Measurements from ENCODE around the gene FANK1.
"Not testable (repeated sequence)": the region's sequence is repeated elsewhere in the genome, so short reads cannot be mapped to it uniquely, and the experiment has no call there.

FANK1 gene

DNA sequence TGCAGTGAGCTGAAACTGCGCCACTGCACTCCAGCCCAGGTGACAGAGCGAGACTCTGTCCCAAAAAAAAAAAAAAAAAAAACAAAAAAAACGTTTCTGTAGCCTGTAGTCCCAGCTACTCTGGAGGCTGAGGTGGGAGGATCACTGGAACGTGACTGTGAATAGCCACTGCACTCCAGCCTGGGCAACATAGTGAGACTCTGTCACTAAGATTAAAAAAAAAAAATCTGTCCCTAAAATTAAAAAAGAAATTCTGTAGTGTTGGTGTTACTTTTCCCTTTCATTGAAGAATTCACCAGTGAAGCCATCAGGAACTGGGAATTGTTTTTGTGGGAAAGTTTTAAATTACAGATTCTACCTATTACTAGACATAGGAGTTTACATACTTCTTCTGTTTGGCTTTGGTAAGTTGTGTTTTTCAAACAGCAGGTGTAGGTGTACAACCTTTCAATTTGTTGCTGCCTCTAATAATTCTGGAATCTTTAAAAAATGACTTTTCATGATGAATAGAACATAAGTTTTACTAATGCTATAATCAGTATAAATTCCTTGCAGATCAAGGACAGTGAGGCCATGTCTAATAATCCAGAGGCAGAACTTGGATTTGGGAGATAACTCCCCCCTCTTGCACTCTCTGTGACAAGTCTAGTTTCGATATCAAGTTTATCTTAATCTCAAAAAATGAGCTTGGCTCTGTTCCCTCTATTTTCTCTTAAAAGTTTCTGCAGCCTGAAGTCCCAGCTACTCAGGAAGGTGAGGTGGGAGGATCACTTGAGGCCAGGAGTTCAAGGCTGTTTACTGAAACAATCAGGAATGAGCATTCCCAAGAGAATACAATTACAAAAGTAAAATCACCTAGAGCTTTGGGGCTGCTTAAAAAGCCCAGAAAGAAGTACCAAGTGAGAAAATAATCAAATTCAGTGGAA lies 9.0 kb downstream of the FANK1 start:
- not testable (repeated sequence) for H3K4me3 Mint-ChIP-seq; H3K9me3 Mint-ChIP-seq; DNase-seq; ATAC-seq; H3K36me3 Mint-ChIP-seq (ENCODE audit: low read depth); H3K27ac Mint-ChIP-seq; H3K4me1 Mint-ChIP-seq; H3K27me3 Mint-ChIP-seq

DNA sequence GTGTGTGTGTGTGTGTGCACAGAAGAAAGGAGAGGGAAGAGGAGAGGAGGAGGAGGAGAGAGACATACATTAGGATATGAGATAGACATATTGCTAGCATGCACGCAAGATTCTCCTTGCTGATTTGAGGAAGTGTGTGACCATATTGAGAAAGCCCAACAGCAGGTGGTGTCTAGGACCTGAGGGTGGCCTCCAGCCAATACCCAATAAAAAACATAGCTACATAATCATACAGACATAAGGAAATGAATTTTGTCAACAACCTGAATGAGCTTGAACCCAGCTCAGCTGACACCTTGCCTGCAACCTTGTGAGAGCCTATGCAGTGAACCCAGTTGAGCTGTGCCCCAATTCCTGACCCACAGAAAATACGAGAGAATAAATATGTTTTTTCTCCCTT lies 11.2 kb downstream of the FANK1 start:
- H3K9me3 Mint-ChIP-seq; H3K27me3 Mint-ChIP-seq; DNase-seq; H3K4me3 Mint-ChIP-seq; H3K36me3 Mint-ChIP-seq (ENCODE audit: low read depth); H3K4me1 Mint-ChIP-seq; H3K27ac Mint-ChIP-seq; ATAC-seq: not testable (repeated sequence)

DNA sequence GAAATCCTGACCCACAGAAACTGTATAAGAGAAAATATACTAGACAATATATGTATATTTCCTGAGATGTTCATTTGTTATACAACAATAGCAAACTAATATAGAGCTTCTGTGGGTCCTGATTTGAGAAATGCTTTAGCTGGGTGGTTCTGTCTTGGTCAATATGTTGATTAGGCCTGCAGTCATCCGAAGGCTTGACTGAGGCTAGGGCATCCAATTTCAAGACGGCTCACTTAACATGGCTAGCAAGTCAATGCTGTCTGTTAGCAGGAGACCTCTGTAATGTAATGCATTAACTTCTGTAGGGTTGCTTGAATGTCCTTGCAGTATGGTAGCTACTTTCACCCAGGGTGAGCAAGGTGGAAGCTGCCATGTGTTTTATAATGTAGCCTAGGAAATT lies 12.4 kb downstream of the FANK1 start:
- not testable (repeated sequence) for H3K9me3 Mint-ChIP-seq; ATAC-seq; H3K4me1 Mint-ChIP-seq; DNase-seq; H3K4me3 Mint-ChIP-seq; H3K36me3 Mint-ChIP-seq (ENCODE audit: low read depth); H3K27me3 Mint-ChIP-seq; H3K27ac Mint-ChIP-seq

DNA sequence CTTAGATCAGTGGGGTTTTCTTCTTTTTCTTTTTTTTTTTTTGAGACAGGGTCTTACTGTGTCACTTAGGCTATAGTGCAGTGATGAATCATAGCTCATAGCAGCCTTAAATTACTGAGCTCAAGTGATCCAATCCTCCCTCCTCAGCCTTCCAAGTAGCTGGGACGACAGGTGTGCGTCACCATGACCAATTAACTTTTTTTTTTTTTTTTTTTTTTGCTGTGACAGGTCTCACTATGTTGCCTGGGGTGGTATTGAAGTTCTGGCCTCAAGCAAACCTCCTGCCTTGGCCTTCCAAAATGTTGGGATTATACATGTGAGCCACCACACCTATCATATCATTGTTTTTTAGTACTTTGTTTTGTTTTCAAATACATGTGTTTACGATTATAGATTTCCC lies 13.1 kb downstream of the FANK1 start:
- not testable (repeated sequence) for H3K36me3 Mint-ChIP-seq (ENCODE audit: low read depth); H3K4me3 Mint-ChIP-seq; DNase-seq; H3K4me1 Mint-ChIP-seq; ATAC-seq; H3K27ac Mint-ChIP-seq; H3K27me3 Mint-ChIP-seq; H3K9me3 Mint-ChIP-seq

DNA sequence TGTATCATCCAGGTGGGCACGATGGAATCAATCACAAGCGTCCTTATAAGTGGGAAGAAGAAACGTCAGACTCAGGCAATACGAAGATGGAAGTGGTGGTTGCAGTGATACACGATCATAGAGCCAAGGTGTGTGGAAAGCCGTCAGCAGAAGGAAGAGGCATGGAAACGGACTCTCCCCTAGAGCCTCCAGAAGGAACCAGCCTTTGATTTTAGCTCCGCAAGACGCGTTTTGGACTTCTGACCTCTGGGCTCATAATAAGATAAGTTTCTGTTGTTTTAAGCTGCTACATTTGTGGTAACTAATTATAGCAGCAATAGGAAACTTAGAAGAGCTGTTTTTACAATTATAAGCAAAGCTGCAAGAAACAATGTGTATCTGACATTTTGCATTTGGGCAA lies 14.8 kb downstream of the FANK1 start:
- no peaks in the 10 kb centered on the region for H3K27me3 Mint-ChIP-seq
- H3K9me3 Mint-ChIP-seq = no peaks in the 10 kb centered on the region
- no peak overlapping the region for H3K27ac Mint-ChIP-seq
- no peak overlapping the region for H3K4me3 Mint-ChIP-seq
- no peaks in the 10 kb centered on the region for H3K4me1 Mint-ChIP-seq
- no peaks in the 10 kb centered on the region for H3K36me3 Mint-ChIP-seq (ENCODE audit: low read depth)
- DNase-seq (no peak), ATAC-seq (no peak)

DNA sequence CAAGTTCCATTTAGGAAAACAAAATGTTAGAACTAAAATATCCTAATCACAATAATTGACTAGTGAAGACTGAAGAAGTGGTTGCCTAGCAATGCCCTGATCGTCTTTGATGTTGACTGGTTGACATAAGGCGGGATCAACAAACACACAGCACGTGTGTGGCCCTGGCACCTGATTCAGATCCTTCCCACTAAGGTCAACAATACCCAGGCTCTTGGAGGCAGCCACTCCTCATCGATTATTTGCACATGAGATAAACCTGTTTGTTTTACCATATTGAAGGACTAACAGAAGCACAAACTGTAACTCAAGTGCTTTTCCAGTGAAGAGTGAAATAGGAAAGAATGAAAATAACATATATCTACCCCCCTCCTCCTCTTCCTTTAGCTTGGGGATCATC lies 15.6 kb downstream of the FANK1 start:
- Mint-ChIP-seq H3K9me3 (peaks cover 2% of the 10 kb centered on the region), H3K4me1 (no peaks in the 10 kb centered on the region), H3K4me3 (no peak overlapping the region), H3K36me3 (ENCODE audit: low read depth) (no peaks in the 10 kb centered on the region), H3K27ac (no peak overlapping the region), H3K27me3 (peaks cover 2% of the 10 kb centered on the region)
- ATAC-seq (no peak), DNase-seq (no peak)

DNA sequence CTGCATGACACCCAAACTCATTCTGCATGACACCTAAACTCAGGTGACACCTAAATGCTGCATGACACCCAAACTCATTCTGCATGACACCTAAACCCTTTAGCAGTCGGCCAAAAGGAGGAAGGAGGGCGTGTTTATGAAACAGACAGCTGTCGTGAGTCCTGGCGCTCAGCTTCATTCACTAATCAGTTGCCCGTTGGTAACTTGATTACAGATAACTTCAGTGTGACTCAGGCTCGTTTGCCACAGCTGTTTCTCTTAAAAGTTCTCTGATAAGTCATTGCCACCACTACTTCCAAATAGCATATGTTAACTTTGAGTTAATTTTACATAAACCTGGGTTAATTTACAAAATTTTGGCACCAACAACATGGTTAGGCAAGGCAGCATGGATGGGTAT lies 16.9 kb downstream of the FANK1 start:
- not testable (repeated sequence) for H3K4me3 Mint-ChIP-seq; ATAC-seq; H3K27me3 Mint-ChIP-seq; DNase-seq; H3K4me1 Mint-ChIP-seq; H3K36me3 Mint-ChIP-seq (ENCODE audit: low read depth); H3K9me3 Mint-ChIP-seq; H3K27ac Mint-ChIP-seq

DNA sequence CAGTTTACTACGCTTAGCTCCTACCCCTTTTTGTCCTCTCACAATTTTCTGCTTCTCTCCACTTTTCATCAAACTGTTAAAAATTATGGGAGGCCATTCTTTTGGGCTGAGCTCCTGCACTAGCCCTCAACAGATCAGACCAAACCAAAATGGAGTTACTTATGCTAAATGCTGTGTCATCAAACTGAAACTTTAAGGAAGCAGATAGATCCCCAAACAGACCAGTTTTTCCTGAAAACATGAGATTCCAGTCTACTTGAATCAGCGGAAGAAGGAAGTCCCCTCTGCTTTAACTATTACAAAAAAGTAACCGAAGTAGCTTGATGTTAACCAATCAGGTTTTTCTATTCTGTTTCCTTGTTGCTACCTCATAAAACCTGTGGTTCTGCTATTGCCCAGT lies 20.6 kb downstream of the FANK1 start:
- no peak for ATAC-seq
- no peaks in the 10 kb centered on the region for H3K36me3 Mint-ChIP-seq (ENCODE audit: low read depth)

DNA sequence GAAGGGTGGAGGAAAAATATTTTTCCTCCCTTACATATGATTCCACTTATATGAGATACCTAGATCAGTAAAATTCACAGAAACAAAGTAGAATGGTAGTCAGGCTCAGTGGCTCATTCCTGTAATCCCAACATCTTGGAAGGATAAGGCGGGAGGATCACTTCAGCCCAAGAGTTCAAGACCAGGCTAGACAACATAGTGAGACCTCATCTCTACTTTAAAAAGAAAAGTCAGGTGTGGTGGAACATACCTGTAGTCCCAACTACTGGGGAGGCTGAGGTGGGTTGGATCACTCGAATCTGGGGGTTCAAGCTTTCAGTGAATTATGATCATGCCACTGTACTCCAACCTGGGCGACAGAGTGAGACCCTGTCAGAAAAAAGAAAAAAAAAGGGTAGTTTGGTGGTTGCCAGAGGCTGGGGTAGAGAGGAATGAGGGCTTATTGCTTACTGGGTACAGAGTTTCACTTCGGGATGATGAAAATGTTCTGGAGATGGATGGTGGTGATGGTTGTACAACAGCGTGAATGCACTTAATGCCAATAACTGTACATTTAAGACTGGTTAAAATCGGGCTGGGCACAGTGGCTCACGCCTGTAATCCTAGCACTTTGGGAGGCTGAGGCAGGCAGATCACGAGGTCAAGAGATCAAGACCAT lies 21.5 kb downstream of the FANK1 start:
- H3K9me3 Mint-ChIP-seq; ATAC-seq; H3K36me3 Mint-ChIP-seq (ENCODE audit: low read depth): not testable (repeated sequence)

More for the DNA sequence above, 20.6 kb downstream of the FANK1 start:
- H3K9me3 Mint-ChIP-seq = peaks cover 3% of the 10 kb centered on the region
- no peak overlapping the region for H3K4me3 Mint-ChIP-seq
- no peak overlapping the region for H3K27ac Mint-ChIP-seq
- no peaks in the 10 kb centered on the region for H3K4me1 Mint-ChIP-seq
- no peak for DNase-seq
- peaks cover 4% of the 10 kb centered on the region for H3K27me3 Mint-ChIP-seq

DNA sequence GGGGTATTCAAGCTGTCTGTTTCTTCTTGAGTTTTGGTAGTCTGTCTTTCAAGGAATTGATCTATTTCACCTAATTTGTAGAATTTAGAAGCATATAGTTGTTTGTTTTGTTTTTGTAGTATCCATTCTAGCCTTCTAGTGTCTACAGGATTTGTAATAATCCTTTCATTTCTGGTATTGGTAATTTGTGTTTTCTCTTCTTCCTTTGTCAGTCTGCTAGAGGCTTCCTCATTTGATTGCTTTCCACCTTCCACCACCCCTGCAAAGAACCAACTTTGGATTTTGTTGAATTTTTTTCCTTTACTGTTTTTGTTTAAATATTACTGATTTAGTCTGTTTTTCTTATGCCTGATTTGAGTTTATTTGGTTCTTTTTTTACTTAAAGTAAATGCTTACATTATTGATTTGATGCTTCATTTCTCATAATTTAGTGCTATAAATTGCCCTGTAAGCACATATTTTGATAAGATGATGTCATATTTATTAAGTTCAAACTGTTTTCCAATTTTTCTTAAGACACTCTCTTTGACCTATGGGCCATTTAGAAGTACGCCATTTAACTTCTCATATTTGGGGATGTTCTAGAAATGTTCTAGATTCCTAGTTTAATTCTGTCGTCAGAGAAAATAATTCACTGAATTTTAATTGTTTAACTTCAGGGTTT lies 25.4 kb downstream of the FANK1 start:
- not testable (repeated sequence) for H3K27ac Mint-ChIP-seq; DNase-seq; H3K4me1 Mint-ChIP-seq; H3K36me3 Mint-ChIP-seq (ENCODE audit: low read depth); H3K9me3 Mint-ChIP-seq; H3K27me3 Mint-ChIP-seq; ATAC-seq; H3K4me3 Mint-ChIP-seq

More for the DNA sequence above, 21.5 kb downstream of the FANK1 start:
- H3K4me1 Mint-ChIP-seq, H3K4me3 Mint-ChIP-seq, H3K27ac Mint-ChIP-seq, DNase-seq, H3K27me3 Mint-ChIP-seq: not testable (repeated sequence)

DNA sequence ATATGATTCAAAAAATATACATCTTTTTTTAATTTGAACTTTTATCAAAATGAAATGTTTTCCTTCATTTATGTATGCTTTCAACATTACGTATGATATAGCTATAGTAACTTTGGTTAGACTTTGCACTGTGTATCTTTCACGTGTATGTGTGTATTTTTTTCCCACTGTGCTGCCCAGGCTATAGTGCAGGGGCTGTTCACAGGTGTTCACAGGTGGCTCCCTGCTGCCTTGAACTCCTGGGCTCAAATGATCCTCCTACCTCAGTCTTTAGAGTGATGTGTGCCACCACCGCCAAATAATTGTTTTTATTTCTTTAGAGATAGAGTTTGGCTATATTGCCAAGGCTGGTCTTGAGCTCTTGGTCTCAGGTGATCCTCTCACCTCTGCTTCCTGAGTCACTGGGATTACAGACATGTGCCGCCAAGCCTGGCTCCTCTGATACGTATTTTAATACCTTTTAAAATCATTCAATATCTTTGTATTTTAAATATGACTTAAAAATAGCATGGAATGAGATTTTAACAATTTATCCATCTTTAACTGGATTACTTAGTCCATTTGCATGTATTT lies 29.0 kb downstream of the FANK1 start:
- no peak for ATAC-seq
- DNase-seq = no peak
- H3K4me1 Mint-ChIP-seq = no peaks in the 10 kb centered on the region
- no peaks in the 10 kb centered on the region for H3K9me3 Mint-ChIP-seq
- no peaks in the 10 kb centered on the region for H3K27me3 Mint-ChIP-seq
- H3K4me3 Mint-ChIP-seq = no peak overlapping the region
- H3K27ac Mint-ChIP-seq = no peak overlapping the region
- H3K36me3 Mint-ChIP-seq (ENCODE audit: low read depth) = no peaks in the 10 kb centered on the region

DNA sequence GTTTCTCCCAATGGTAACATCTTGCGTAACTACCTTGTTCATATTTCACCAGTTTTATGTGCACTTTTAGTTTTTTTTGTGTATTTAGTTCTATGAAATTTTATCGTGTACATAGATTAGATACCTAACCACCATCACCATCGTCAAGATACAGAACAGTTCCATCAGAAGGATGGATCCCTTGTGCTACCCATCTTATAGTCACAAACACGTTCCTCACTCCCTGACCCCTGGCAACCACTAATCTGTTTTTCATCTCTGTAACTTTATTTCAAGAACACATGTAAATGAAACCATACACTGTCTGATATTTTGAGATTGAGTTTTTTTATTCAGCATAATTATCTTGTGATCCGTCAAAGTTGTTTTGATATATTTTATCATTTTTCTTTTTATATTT lies 29.9 kb downstream of the FANK1 start:
- Mint-ChIP-seq H3K27ac (no peak overlapping the region), H3K4me3 (no peak overlapping the region), H3K9me3 (no peaks in the 10 kb centered on the region), H3K4me1 (no peaks in the 10 kb centered on the region), H3K27me3 (peaks cover under 1% of the 10 kb centered on the region), H3K36me3 (ENCODE audit: low read depth) (no peaks in the 10 kb centered on the region)
- ATAC-seq (no peak), DNase-seq (no peak)

DNA sequence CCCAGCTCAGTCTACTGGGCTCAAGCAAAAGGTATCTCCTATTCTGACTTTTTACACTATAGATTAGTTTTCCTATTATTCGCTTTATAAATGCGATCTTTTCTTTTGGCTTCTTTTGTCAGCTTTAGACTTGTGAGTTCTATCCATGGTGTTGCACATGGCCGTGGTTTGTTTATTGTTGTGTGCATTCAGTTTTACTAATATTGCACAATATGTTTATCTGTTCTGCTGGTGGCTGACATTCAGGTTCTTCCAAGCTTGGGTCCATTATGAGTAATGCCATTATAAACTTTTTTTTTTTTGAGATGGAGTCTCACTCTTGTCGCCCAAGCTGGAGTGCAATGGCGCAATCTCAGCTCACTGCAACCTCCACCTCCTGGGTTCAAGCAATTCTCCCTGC lies 30.9 kb downstream of the FANK1 start:
- not testable (repeated sequence) for DNase-seq; H3K27ac Mint-ChIP-seq; H3K36me3 Mint-ChIP-seq (ENCODE audit: low read depth); H3K27me3 Mint-ChIP-seq; ATAC-seq; H3K4me1 Mint-ChIP-seq; H3K9me3 Mint-ChIP-seq; H3K4me3 Mint-ChIP-seq

DNA sequence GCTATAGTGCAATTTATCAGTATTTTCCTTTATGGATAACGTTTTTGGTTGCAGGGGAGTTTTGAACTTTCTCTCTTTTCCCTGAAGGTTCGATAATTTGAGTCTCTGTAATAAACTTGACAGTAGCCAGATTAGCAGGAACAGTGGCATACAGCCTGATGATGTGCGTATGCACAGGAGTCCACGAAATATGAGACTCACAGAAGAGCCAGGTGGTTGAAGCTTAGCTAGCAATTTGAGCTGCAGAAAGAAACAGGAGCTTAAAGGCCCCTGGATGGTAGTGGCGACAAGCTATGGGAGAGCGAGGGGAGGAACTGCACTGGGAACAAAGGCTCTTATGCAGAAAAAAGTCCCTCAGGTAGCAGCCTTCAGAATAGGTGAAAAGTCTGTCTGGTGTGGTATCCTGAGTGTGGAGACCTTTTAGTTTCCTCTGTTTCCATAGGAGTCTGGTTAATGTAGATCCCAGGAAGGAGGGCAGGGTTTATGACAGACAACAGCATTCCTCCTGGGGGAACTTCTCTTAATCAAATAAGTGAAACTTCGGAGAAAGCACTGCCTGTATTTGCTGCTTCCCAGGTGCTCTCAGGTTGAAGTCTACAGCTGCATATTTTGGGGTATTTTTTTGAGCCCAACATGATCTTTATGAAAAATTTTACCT lies 32.7 kb downstream of the FANK1 start:
- Mint-ChIP-seq H3K36me3 (ENCODE audit: low read depth) (no peaks in the 10 kb centered on the region), H3K9me3 (no peaks in the 10 kb centered on the region), H3K27me3 (peaks cover 10% of the 10 kb centered on the region), H3K4me3 (no peak overlapping the region), H3K27ac (no peak overlapping the region), H3K4me1 (no peaks in the 10 kb centered on the region)
- no peak for ATAC-seq
- no peak for DNase-seq

All from activated naive CD8-positive, alpha-beta T cell treated with anti-CD3 and anti-CD28 coated beads, Interleukin-2, amount 50 U/mL, for 24 hours (primary cell).